Body of pancreas (tissue), 4 donors: ENCODE data around the gene AVL9.
"Not testable (repeated sequence)": the region's sequence is repeated elsewhere in the genome, so short reads cannot be mapped to it uniquely, and the experiment has no call there.

ENCODE experiments used
- CTCF ChIP-seq, 7 experiments: fragments of 450-650 bp in 4 of 7; fragments of 200-600 bp in 3 of 7; sonication (generic) in 3 of 7; IDR thresholded peaks; one replicate each; pipeline ENCODE4 v1.5.1; 2016 to 2019; ENCODE audit warnings: antibody characterized with exemption in 7 of 7
- POLR2A ChIP-seq, 3 donors: fragments of 450-650 bp; IDR thresholded peaks; one replicate each; pipeline ENCODE4 v1.6.1; 2016; ENCODE audit warnings: antibody characterized with exemption in 3 of 3, mild to moderate bottlenecking in 2 of 3

- not testable (repeated sequence) for TF ChIP-seq CTCF, POLR2A (IDR thresholded peaks at IDR 0.05)
Observed at GRCh38 chr7:32619416-32619815, 124.1 kb downstream of the AVL9 start.
